ENCODE measurements around the gene MTMR12.
"Not testable (repeated sequence)": the region's sequence is repeated elsewhere in the genome, so short reads cannot be mapped to it uniquely, and the experiment has no call there.

Gene MTMR12

DNA sequence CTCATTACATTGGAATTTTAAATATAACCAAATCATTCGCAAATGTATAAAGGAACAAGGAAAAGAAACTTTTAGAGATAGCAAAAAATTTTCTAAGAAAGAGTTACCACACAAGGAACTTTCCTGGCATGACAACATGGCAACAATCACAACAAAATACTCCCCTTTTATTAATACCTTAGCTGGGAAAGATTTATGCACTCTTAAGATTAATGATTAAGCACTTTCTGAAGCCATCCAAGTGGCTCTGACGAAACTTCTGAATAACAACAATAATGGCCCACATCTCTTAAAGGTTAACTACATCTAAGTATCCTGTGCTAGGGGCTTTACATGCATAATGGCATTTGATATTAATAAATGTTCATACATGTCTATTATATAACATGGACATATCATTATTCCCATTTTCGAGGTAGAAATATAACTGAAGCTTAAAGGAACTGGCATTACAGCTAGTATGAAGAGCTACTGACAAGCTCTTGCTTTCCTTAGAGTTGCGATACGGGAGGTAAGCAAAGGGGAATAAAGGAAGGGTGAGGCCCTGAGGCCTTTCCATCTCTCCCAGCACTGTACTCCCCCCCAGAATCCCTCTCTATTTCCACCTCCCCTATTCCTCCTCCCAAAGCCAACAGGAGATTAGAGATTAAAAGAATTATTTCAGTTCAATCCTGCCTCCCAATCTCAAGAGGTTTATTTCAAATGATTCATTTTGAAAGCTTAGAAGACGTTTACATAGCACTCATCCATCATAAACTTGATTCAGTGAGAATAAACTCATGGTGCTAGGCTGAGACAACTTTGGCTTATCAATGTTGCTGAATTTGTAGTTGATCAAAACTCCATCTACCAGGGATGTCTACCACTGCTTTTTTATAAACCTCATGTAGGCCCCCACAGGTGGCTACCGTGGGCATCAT is 9.6 kb downstream of the MTMR12 start:
- no peak overlapping the region for H3K4me3 ChIP-seq (ENCODE audit: low read length)
- TF ChIP-seq CTCF (conservative IDR thresholded peaks at IDR 0.05; ENCODE audit: low read length), result no peak
- no peak for DNase-seq (ENCODE audit: low read depth)

GRCh38 chr5:32301891-32302290 is 10.8 kb downstream of the MTMR12 start:
- no peak for TF ChIP-seq CTCF (conservative IDR thresholded peaks at IDR 0.05; ENCODE audit: low read length)
- no peak overlapping the region for H3K4me3 ChIP-seq (ENCODE audit: low read length)
- DNase-seq (ENCODE audit: low read depth), result no peak

DNA sequence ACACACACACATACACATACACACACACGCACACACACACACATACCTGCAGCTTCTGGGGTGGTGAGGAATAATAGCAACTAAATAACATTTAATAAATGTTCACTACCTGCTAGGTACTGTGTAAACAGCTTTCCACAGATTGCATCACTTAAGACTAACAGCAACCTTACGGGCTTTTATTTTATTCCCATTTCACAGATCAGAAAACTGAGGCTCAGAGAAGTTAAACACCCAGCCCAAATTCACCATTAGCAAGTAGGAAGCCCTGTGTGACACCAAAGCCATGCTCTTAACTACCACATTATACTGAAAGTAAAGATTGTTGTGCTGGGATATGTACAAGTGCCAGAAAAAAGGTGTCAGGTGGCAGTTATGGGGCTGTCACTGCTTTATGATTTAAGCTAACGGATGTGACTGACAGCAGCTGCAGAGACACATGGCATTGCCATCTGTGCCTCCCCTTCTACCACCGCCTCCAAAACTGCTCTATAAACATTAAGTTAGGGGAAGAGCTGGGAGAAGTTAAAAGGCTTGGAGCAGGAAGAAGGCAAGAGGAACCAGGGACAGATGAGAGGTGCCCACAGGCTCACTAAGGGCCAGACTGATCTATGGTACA is 13.6 kb downstream of the MTMR12 start:
- no peak for TF ChIP-seq CTCF (conservative IDR thresholded peaks at IDR 0.05; ENCODE audit: low read length)
- no peak overlapping the region for H3K4me3 ChIP-seq (ENCODE audit: low read length)
- DNase-seq (ENCODE audit: low read depth), result no peak

DNA sequence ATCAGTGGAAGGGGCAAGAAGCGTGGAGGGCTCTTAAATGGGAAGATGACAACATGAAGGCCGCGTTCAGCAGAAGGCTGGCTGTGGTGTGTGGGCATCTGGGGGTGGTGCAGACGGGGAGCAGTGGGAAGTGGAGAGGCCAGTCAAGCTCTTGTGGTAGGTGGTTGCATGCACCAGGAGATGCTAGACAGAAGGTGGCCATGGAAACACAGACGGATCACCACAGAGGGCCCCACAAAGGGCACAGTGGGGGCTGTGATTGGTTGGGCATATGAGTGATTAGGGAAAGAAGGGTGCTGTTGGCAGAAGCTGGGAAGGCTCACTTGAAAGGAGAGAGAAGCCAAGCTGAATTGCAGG is 14.7 kb downstream of the MTMR12 start:
- no peak for DNase-seq (ENCODE audit: low read depth)
- no peak overlapping the region for H3K4me3 ChIP-seq (ENCODE audit: low read length)
- no peak for TF ChIP-seq CTCF (conservative IDR thresholded peaks at IDR 0.05; ENCODE audit: low read length)

- H3K4me3 ChIP-seq (ENCODE audit: low read length), result no peak overlapping the region
- DNase-seq (ENCODE audit: low read depth), result no peak
- no peak for TF ChIP-seq CTCF (conservative IDR thresholded peaks at IDR 0.05; ENCODE audit: low read length)
Observed at GRCh38 chr5:32297181-32298058, 15.3 kb downstream of the MTMR12 start.

GRCh38 chr5:32295966-32296772 is 16.6 kb downstream of the MTMR12 start:
- not testable (repeated sequence) for H3K4me3 ChIP-seq (ENCODE audit: low read length); DNase-seq (ENCODE audit: low read depth)

- no peak for TF ChIP-seq CTCF (conservative IDR thresholded peaks at IDR 0.05; ENCODE audit: low read length)
- H3K4me3 ChIP-seq (ENCODE audit: low read length), result no peak overlapping the region
- DNase-seq (ENCODE audit: low read depth), result no peak
Observed at GRCh38 chr5:32291591-32291990, 21.1 kb downstream of the MTMR12 start.

Measured in AG10803 (cell line).